H1 (cell line): Measurements from ENCODE around the gene RHCG. TPM values are rescaled to one million over a fixed set of nuclear protein-coding genes. Genes with fewer than 3 reads are reported as not detected.

Experiments
- ASH2L ChIP-seq: fragments of 200-600, 300-600 bp; sonication (generic); IDR thresholded peaks from one replicate; pipeline ENCODE4 v1.7.1; 2017; ENCODE audit warnings: low read length
- CHD1 ChIP-seq: IDR thresholded peaks from 2 replicates; pipeline ENCODE4 v1.6.1; 2012; ENCODE audit warnings: low read depth, low read length, improper control_type of control experiment
- CHD2 ChIP-seq: IDR thresholded peaks from 2 replicates; pipeline ENCODE4 v1.6.1; 2012; ENCODE audit warnings: low read length, improper control_type of control experiment
- EZH2 ChIP-seq: fragments of 200-600 bp; sonication (generic); IDR thresholded peaks from 2 replicates; pipeline ENCODE4 v1.7.1; 2012; ENCODE audit warnings: low read depth, mild to moderate bottlenecking, moderate library complexity, low read length, inconsistent platforms; ENCODE audit not compliant: severe bottlenecking
- HDAC2 ChIP-seq, 2 experiments: fragments of 300-600 bp in 1 of 2; sonication (generic) in 1 of 2; IDR thresholded peaks; 2 replicates each; pipeline ENCODE4 v1.6.1; 2011 to 2012; ENCODE audit warnings: low read depth in 2 of 2, low read length in 2 of 2, mild to moderate bottlenecking in 2 of 2, moderate library complexity in 2 of 2, borderline replicate concordance in 1 of 2, inconsistent platforms in 1 of 2
- KDM4A ChIP-seq: IDR thresholded peaks from one replicate; pipeline ENCODE4 v1.7.1; 2012; ENCODE audit warnings: low read depth, mild to moderate bottlenecking, moderate library complexity, low read length, inconsistent platforms; ENCODE audit not compliant: severe bottlenecking
- RAD21 ChIP-seq, 2 experiments: IDR thresholded peaks in 1 of 2; conservative IDR thresholded peaks in 1 of 2; 2 replicates each; pipeline ENCODE4 v1.6.1; 2011; ENCODE audit warnings: low read depth in 2 of 2, low read length in 2 of 2, improper control_type of control experiment in 1 of 2, inconsistent platforms in 1 of 2, mild to moderate bottlenecking in 1 of 2, moderate library complexity in 1 of 2
- RBBP5 ChIP-seq: IDR thresholded peaks from 2 replicates; pipeline ENCODE4 v1.7.1; 2012; ENCODE audit warnings: low read depth, mild to moderate bottlenecking, inconsistent platforms, low read length, moderate library complexity, borderline replicate concordance
- SAP30 ChIP-seq: fragments of 300-600 bp; sonication (generic); IDR thresholded peaks from 2 replicates; pipeline ENCODE4 v1.7.1; 2012; ENCODE audit warnings: low read length, moderate library complexity, mild to moderate bottlenecking, inconsistent platforms; ENCODE audit not compliant: insufficient read depth, insufficient replicate concordance
- SIX5 ChIP-seq: IDR thresholded peaks from 2 replicates; pipeline ENCODE4 v1.6.1; 2011; ENCODE audit warnings: mild to moderate bottlenecking, low read depth, low read length
- TCF12 ChIP-seq: IDR thresholded peaks from 2 replicates; pipeline ENCODE4 v1.6.1; 2011; ENCODE audit warnings: low read depth, mild to moderate bottlenecking, low read length
- TEAD4 ChIP-seq: IDR thresholded peaks from 2 replicates; pipeline ENCODE4 v1.6.1; 2012; ENCODE audit warnings: low read depth, low read length, inconsistent platforms, mixed read lengths
- polyA plus RNA-seq, 7 experiments: library from polyadenylated mRNA; depleted of rRNA in 3 of 7; stranded (reverse) in 5 of 7; unstranded in 2 of 7; fragments of >200 nt in 5 of 7; fragments of 200-250 nt in 2 of 7; gene quantifications; 1 replicate in 5 of 7; 2 replicates in 1 of 7; 4 replicates in 1 of 7; pipeline versions ENCODE4 v1.2.1 to v1.2.3, GENCODE V29; 2011 to 2013; ENCODE audit warnings: missing spikeins in 2 of 7, mixed read lengths in 2 of 7
- total RNA-seq: library from RNA; stranded (reverse); fragmentation: NEBNext Ultra II Directional; extraction: Animal tissue kit (Norgen Biotek cat#: 25700); gene quantifications from 2 replicates; pipeline ENCODE4 v1.2.1, GENCODE V29; 2021

RHCG gene
- total and polyA plus RNA-seq, 2 of the 8 experiments (the other 6 are each of a cell fraction or from before 2014, with no cell fraction given): 0.68 TPM; not detected in 1

DNA sequence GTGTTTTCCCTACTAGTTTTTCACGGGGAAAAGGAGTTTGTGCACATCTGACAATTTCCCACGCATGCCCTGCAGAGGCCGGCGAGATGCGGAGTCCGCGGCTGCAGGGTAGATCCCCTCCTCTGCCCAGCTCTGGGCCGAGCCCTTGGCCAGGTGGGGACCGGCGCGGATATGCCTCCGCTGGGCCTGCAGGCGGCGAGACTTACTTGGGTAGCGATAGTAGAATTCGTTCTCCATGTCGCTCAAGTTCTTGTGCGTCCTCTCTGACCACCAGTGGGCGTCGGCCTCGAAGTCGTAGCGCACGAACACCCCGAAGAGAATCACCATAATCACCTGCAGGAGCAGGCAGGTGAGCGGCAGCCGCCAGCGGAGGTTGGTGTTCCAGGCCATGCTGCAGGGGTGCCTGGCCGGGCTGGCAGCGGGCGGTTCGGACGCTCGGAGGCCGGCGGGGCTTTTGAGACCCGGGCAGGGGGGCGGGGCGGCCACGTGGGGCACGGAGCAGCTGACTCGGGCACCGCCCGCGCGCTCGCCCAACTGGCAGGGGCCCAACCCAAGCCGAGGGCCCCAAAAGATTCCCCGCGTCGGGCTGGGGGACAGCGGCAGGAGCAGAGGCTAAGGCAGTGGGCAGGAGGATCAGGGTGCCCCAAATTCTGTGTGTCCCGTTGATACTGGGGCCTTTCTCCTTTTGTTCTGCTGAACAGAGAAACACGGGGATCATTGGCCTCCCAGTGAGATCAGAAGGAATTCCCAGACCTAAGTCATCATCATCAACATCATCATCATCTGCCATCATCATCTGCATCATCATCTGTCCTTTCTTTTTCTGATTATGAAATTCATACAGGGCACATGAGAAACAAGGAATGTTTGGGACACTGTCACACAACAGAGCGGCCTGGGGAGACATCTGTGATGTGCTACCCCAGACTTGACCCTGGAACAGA is at the start of gene RHCG (continued):
- no peak for TF ChIP-seq SIX5
- TF ChIP-seq CHD2: no peak
- peak; percentile 41 for TF ChIP-seq EZH2
- peak; percentile 86 for TF ChIP-seq KDM4A
- peak; percentile 11; the same call in 1 of the 2 replicates for TF ChIP-seq TEAD4
- TF ChIP-seq HDAC2 (IDR thresholded peaks at IDR 0.05; ENCODE audit: borderline replicate concordance in 1 of 2, low read depth in 2 of 2, low read length in 2 of 2): peak in 1 of 2 experiments; percentile 41; a peak in 1 of 4 replicates
- TF ChIP-seq CHD1: no peak
- no peak for TF ChIP-seq RBBP5
- peak; percentile 58 to 61 for TF ChIP-seq RAD21 (IDR thresholded peaks at IDR 0.05 in 1 of 2, conservative IDR thresholded peaks at IDR 0.05 in 1 of 2; ENCODE audit: low read depth in 2 of 2, low read length in 2 of 2)
- TF ChIP-seq ASH2L: peak; percentile 72
- TF ChIP-seq TCF12: 0 out of 2 replicates have a peak, but pooled peaks have one; percentile 16
- TF ChIP-seq SAP30: no peak
